ENCODE data around the gene ST3GAL5. TPM values are rescaled to one million over a fixed set of nuclear protein-coding genes. Genes with fewer than 3 reads are reported as not detected.

The ST3GAL5 gene
- total RNA-seq, 1 donor from 2014 or later: 27.3 TPM

DNA sequence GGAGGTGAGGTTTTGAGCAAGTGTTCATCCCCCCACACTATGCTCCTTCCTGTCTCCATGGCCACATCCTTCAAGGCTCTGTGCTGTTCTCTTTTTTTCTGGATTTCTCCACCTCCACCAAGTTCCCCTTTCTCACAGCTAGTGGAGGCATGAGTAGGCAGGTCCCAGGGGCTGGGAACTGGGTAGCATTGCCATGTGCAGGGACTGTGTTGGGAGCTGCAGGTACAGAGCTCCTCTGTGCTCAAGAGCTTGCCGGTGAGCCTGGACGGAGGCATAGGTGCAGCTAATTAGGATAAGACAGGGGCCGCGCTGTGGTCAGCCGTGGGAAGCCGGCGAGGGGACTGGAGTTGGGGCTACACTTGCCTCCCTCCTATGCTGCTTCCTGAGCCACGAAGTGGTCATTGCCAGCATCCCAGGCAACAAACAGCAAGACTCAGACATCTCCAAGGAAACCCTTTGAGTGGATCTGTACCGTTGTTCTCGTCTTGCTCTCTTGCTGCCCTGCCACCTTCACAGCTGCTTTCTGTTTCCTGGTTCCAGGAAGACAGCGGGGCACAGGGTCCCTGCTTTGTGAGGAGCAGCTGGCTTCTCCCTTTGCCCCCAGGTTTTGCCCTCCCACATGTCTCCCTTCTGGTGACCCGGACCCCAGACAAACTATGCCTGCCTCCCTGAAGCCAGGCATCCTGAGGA, 98.1 kb downstream of the ST3GAL5 start:
- peaks cover 42% of the 10 kb centered on the region for H3K27me3 Mint-ChIP-seq
- H3K4me1 Mint-ChIP-seq (ENCODE audit: low read depth): no peaks in the 10 kb centered on the region
- DNase-seq (ENCODE audit: low spot score, unreplicated experiment): no peak
- TF ChIP-seq CTCF (IDR thresholded peaks at IDR 0.05; ENCODE audit: unreplicated experiment): no peak
- H3K4me3 Mint-ChIP-seq (ENCODE audit: low read depth): no peak overlapping the region
- no peaks in the 10 kb centered on the region for H3K36me3 Mint-ChIP-seq (ENCODE audit: insufficient read depth)
- no peaks in the 10 kb centered on the region for H3K9me3 Mint-ChIP-seq (ENCODE audit: low read depth)
- H3K27ac Mint-ChIP-seq: no peak overlapping the region

GRCh38 chr2:85790032-85790431, 98.8 kb downstream of the ST3GAL5 start:
- H3K27ac Mint-ChIP-seq: no peak overlapping the region
- H3K4me3 Mint-ChIP-seq (ENCODE audit: low read depth): no peak overlapping the region
- no peaks in the 10 kb centered on the region for H3K36me3 Mint-ChIP-seq (ENCODE audit: insufficient read depth)
- no peaks in the 10 kb centered on the region for H3K9me3 Mint-ChIP-seq (ENCODE audit: low read depth)
- no peak for TF ChIP-seq CTCF (IDR thresholded peaks at IDR 0.05; ENCODE audit: unreplicated experiment)
- no peaks in the 10 kb centered on the region for H3K4me1 Mint-ChIP-seq (ENCODE audit: low read depth)
- H3K27me3 Mint-ChIP-seq: peaks cover 38% of the 10 kb centered on the region
- DNase-seq (ENCODE audit: low spot score, unreplicated experiment): no peak

GRCh38 chr2:85789271-85789670, 99.5 kb downstream of the ST3GAL5 start:
- H3K4me3 Mint-ChIP-seq (ENCODE audit: low read depth): no peak overlapping the region
- peaks cover 36% of the 10 kb centered on the region for H3K27me3 Mint-ChIP-seq
- no peaks in the 10 kb centered on the region for H3K4me1 Mint-ChIP-seq (ENCODE audit: low read depth)
- no peak for DNase-seq (ENCODE audit: low spot score, unreplicated experiment)
- H3K9me3 Mint-ChIP-seq (ENCODE audit: low read depth): no peaks in the 10 kb centered on the region
- H3K27ac Mint-ChIP-seq: no peak overlapping the region
- H3K36me3 Mint-ChIP-seq (ENCODE audit: insufficient read depth): no peaks in the 10 kb centered on the region
- no peak for TF ChIP-seq CTCF (IDR thresholded peaks at IDR 0.05; ENCODE audit: unreplicated experiment)

GRCh38 chr2:85788603-85789002, 100.2 kb downstream of the ST3GAL5 start:
- TF ChIP-seq CTCF (IDR thresholded peaks at IDR 0.05; ENCODE audit: unreplicated experiment): no peak
- Mint-ChIP-seq H3K9me3 (ENCODE audit: low read depth) (no peaks in the 10 kb centered on the region), H3K36me3 (ENCODE audit: insufficient read depth) (no peaks in the 10 kb centered on the region), H3K27me3 (peaks cover 32% of the 10 kb centered on the region), H3K27ac (no peak overlapping the region), H3K4me3 (ENCODE audit: low read depth) (no peak overlapping the region), H3K4me1 (ENCODE audit: low read depth) (no peaks in the 10 kb centered on the region)
- DNase-seq (ENCODE audit: low spot score, unreplicated experiment): no peak

DNA sequence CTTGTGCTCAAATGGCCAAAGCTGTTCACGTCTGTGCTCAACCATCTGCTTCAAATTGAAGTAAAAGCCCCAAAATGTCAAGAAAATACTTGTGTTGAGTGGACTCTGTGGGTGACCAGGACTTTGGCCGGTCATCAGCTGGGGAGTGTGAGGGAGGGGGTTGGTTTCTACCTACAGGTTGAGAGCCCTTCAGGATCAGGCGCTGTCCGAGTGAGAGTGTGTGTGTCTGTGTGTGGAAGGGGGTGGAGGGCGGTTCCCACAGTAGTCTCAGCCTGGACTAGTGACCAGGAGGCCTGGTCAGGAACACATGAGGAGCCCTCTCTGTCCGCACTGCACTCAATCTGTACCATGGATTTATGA, 100.8 kb downstream of the ST3GAL5 start:
- Mint-ChIP-seq H3K4me1 (ENCODE audit: low read depth) (no peaks in the 10 kb centered on the region), H3K4me3 (ENCODE audit: low read depth) (no peak overlapping the region), H3K27me3 (peaks cover 29% of the 10 kb centered on the region), H3K27ac (peak overlapping the region; percentile 13), H3K36me3 (ENCODE audit: insufficient read depth) (no peaks in the 10 kb centered on the region), H3K9me3 (ENCODE audit: low read depth) (no peaks in the 10 kb centered on the region)
- TF ChIP-seq CTCF (IDR thresholded peaks at IDR 0.05; ENCODE audit: unreplicated experiment): no peak
- no peak for DNase-seq (ENCODE audit: low spot score, unreplicated experiment)
